Nephron (organoid): ENCODE measurements around the gene SCN10A.

Experiments
- H3K27ac Mint-ChIP-seq, 3 experiments: 2 replicates each; pipeline ENCODE4 v1.8.0; 2020; ENCODE audit warnings: mixed read lengths in 3 of 3, mild to moderate bottlenecking in 2 of 3, moderate library complexity in 1 of 3
- H3K27me3 Mint-ChIP-seq: 2 replicates; pipeline ENCODE4 v1.8.0; 2021; ENCODE audit warnings: low read depth, mild to moderate bottlenecking, moderate library complexity, mixed read lengths
- H3K36me3 Mint-ChIP-seq: 2 replicates; pipeline ENCODE4 v1.8.0; 2020; ENCODE audit warnings: low read depth, mixed read lengths
- H3K4me1 Mint-ChIP-seq: 2 replicates; pipeline ENCODE4 v1.8.0; 2020; ENCODE audit warnings: mixed read lengths
- H3K4me3 Mint-ChIP-seq, 3 experiments: 2 replicates each; pipeline ENCODE4 v1.8.0; 2020; ENCODE audit warnings: mild to moderate bottlenecking in 3 of 3, mixed read lengths in 3 of 3, moderate library complexity in 2 of 3
- H3K9me3 Mint-ChIP-seq: 2 replicates; pipeline ENCODE4 v1.8.0; 2020; ENCODE audit warnings: mixed read lengths
- CTCF ChIP-seq, 3 experiments: fragments of 200-600 bp; sonication (generic); IDR thresholded peaks; one replicate each; pipeline ENCODE4 v1.5.0; 2021; ENCODE audit warnings: antibody characterized with exemption in 3 of 3; ENCODE audit not compliant: unreplicated experiment in 3 of 3

Gene SCN10A

GRCh38 chr3:38720465-38720864, 95.6 kb downstream of the SCN10A start:
- H3K4me3 Mint-ChIP-seq, result no peak overlapping the region
- no peak for TF ChIP-seq CTCF (IDR thresholded peaks at IDR 0.05; ENCODE audit: unreplicated experiment in 3 of 3)
- H3K36me3 Mint-ChIP-seq, result no peaks in the 10 kb centered on the region
- H3K27me3 Mint-ChIP-seq, result peaks cover 19% of the 10 kb centered on the region
- H3K9me3 Mint-ChIP-seq, result no peaks in the 10 kb centered on the region
- peaks cover 19% of the 10 kb centered on the region for H3K4me1 Mint-ChIP-seq
- no peak overlapping the region for H3K27ac Mint-ChIP-seq

GRCh38 chr3:38717355-38718240, 98.4 kb downstream of the SCN10A start:
- Mint-ChIP-seq H3K36me3 (no peaks in the 10 kb centered on the region), H3K27me3 (peaks cover 21% of the 10 kb centered on the region), H3K9me3 (no peaks in the 10 kb centered on the region), H3K4me1 (no peaks in the 10 kb centered on the region), H3K27ac (no peak overlapping the region), H3K4me3 (no peak overlapping the region)
- no peak for TF ChIP-seq CTCF (IDR thresholded peaks at IDR 0.05; ENCODE audit: unreplicated experiment in 3 of 3)

- H3K4me3 Mint-ChIP-seq, result no peak overlapping the region
- no peaks in the 10 kb centered on the region for H3K4me1 Mint-ChIP-seq
- H3K36me3 Mint-ChIP-seq, result no peaks in the 10 kb centered on the region
- no peaks in the 10 kb centered on the region for H3K9me3 Mint-ChIP-seq
- H3K27ac Mint-ChIP-seq, result no peak overlapping the region
- TF ChIP-seq CTCF (IDR thresholded peaks at IDR 0.05; ENCODE audit: unreplicated experiment in 3 of 3), result no peak
- H3K27me3 Mint-ChIP-seq, result peaks cover 22% of the 10 kb centered on the region
Measured at GRCh38 chr3:38713121-38713520, 102.9 kb downstream of the SCN10A start.

GRCh38 chr3:38711321-38711720, 104.7 kb downstream of the SCN10A start:
- Mint-ChIP-seq H3K36me3 (no peaks in the 10 kb centered on the region), H3K27me3 (peaks cover 25% of the 10 kb centered on the region), H3K4me1 (no peaks in the 10 kb centered on the region), H3K27ac (no peak overlapping the region), H3K4me3 (no peak overlapping the region), H3K9me3 (no peaks in the 10 kb centered on the region)
- no peak for TF ChIP-seq CTCF (IDR thresholded peaks at IDR 0.05; ENCODE audit: unreplicated experiment in 3 of 3)

- no peak overlapping the region for H3K4me3 Mint-ChIP-seq
- peak in 1 of 3 experiments; percentile 11 for TF ChIP-seq CTCF (IDR thresholded peaks at IDR 0.05; ENCODE audit: unreplicated experiment in 3 of 3)
- H3K36me3 Mint-ChIP-seq, result no peaks in the 10 kb centered on the region
- H3K27ac Mint-ChIP-seq, result no peak overlapping the region
- H3K27me3 Mint-ChIP-seq, result peaks cover 21% of the 10 kb centered on the region
- no peaks in the 10 kb centered on the region for H3K4me1 Mint-ChIP-seq
- H3K9me3 Mint-ChIP-seq, result no peaks in the 10 kb centered on the region
Measured at GRCh38 chr3:38707730-38708129, 108.3 kb downstream of the SCN10A start.

- peaks cover 21% of the 10 kb centered on the region for H3K27me3 Mint-ChIP-seq
- H3K4me3 Mint-ChIP-seq, result no peak overlapping the region
- no peak overlapping the region for H3K27ac Mint-ChIP-seq
- TF ChIP-seq CTCF (IDR thresholded peaks at IDR 0.05; ENCODE audit: unreplicated experiment in 3 of 3), result no peak
- no peaks in the 10 kb centered on the region for H3K36me3 Mint-ChIP-seq
- no peaks in the 10 kb centered on the region for H3K4me1 Mint-ChIP-seq
- no peaks in the 10 kb centered on the region for H3K9me3 Mint-ChIP-seq
Measured at GRCh38 chr3:38706961-38707360, 109.1 kb downstream of the SCN10A start.
